ENCODE measurements around the gene KRT13. TPM values are rescaled to one million over a fixed set of nuclear protein-coding genes. Genes with fewer than 3 reads are reported as not detected.

KRT13 gene
- total RNA-seq, 4 donors from 2014 or later: 20.7 to 1,501 (median 80.1) TPM

DNA sequence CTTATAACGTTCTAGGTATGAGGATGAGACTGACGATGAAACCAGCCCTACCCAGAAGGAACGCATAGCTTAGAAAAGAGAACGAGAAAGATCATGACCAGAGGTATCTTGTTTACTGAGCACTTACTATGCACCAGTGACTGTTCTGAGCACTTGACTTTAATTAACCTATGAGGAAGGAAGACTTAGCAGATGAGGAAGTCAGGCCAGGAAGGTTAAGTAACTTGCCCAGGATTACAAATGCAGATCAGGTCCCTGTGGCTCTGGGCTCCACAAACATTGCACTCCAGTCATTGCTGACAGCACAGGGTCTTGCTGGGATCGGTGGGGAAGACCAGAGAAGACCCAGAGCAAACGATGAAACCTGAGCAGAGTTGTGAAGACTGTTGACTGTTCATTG, 7.1 kb downstream of the KRT13 start:
- 56 to 74% methylated on average over 5 of the region's 6 CpGs for WGBS, 2 donors (ENCODE audit: low coverage in 1 of 2)
- Histone ChIP-seq H3K4me3 (no peak overlapping the region), H3K36me3 (no peaks in the 10 kb centered on the region), H3K4me1 (no peaks in the 10 kb centered on the region), H3K27me3 (peaks cover 6% of the 10 kb centered on the region), H3K9me3 (no peaks in the 10 kb centered on the region), H3K27ac (no peak overlapping the region)
- TF ChIP-seq, protein P1, sequence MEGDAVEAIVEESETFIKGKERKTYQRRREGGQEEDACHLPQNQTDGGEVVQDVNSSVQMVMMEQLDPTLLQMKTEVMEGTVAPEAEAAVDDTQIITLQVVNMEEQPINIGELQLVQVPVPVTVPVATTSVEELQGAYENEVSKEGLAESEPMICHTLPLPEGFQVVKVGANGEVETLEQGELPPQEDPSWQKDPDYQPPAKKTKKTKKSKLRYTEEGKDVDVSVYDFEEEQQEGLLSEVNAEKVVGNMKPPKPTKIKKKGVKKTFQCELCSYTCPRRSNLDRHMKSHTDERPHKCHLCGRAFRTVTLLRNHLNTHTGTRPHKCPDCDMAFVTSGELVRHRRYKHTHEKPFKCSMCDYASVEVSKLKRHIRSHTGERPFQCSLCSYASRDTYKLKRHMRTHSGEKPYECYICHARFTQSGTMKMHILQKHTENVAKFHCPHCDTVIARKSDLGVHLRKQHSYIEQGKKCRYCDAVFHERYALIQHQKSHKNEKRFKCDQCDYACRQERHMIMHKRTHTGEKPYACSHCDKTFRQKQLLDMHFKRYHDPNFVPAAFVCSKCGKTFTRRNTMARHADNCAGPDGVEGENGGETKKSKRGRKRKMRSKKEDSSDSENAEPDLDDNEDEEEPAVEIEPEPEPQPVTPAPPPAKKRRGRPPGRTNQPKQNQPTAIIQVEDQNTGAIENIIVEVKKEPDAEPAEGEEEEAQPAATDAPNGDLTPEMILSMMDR (IDR thresholded peaks at IDR 0.05): no peak
- TF ChIP-seq EP300 (IDR thresholded peaks at IDR 0.05) (no peak), POLR2AphosphoS5 (IDR thresholded peaks at IDR 0.05) (no peak), POLR2A (IDR thresholded peaks at IDR 0.05) (no peak)
- ATAC-seq: no peak

DNA sequence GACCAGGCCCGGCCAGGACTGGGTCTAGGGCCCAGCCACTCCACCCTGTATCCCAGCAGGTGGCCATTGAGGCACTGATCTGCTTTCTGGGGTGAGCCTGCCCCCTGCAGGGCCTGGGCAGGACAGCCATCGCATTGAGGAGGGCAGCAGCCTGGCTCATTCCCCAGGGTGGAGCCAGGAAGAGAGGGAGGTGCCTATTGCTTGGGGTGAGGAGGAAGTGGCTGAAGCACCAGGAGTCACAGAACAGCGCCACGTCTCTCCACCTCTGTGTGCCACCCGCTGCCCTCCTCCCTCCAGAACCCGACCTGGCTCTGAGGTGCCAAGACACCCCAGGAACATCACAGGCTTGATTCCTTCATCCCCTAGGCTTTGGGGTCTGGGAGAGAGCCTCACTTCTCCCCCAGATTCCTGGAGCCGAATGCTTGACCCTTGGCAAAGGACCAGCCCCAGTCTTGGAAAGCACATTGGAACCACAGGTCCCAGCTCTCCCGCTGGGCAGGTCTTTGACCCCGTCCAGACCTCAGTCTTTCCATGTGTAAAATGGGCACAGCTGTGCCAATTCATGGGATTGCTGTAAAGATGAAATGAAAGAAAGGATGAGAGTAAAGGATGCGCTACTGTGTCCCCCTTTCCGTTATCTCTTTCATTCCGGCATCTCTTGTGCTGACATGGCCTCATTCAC, 8.5 kb downstream of the KRT13 start:
- no peak for TF ChIP-seq POLR2AphosphoS5 (IDR thresholded peaks at IDR 0.05)
- TF ChIP-seq EP300 (IDR thresholded peaks at IDR 0.05): no peak
- TF ChIP-seq, protein P1 (IDR thresholded peaks at IDR 0.05): peak in 3 of 4 experiments; percentile 33 to 64 (median 54)
- WGBS, 2 donors (ENCODE audit: low coverage in 1 of 2): 60 to 100% methylated on average over 3 to 7 of the region's 12 CpGs
- H3K9me3 ChIP-seq: no peaks in the 10 kb centered on the region
- H3K4me3 ChIP-seq: no peak overlapping the region
- no peak overlapping the region for H3K27ac ChIP-seq
- H3K4me1 ChIP-seq: peaks cover 0 to 10% (median 5%) of the 10 kb centered on the region in 3 donors
- peaks cover 6% of the 10 kb centered on the region for H3K27me3 ChIP-seq
- H3K36me3 ChIP-seq: no peaks in the 10 kb centered on the region
- peak; percentile 54 for ATAC-seq

DNA sequence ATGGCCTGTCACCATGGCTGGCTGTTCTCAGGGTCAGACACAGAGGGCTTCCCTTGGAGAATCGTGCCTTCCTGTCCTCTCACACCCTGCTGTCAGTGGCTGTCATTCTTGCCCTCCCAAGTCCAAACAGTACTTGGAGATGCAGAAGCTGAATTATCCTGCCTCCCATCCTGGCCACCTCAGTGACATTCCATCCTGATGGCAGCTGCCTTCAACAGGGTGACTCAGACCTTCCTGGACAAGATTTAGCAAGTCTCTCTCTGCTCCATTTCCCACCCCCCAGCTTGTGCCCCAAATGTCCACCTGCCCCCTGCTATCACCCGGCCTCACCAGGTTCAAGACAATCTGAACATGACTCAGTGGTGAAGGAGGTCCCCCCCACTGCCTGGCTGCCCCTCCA, 10.9 kb downstream of the KRT13 start:
- peaks cover 6% of the 10 kb centered on the region for H3K27me3 ChIP-seq
- WGBS, 2 donors (ENCODE audit: low coverage in 1 of 2): no CpG with 5 or more reads among the region's 2 CpGs
- no peaks in the 10 kb centered on the region for H3K36me3 ChIP-seq
- H3K9me3 ChIP-seq: no peaks in the 10 kb centered on the region
- no peak overlapping the region for H3K27ac ChIP-seq
- peaks cover 0 to 11% (median 5%) of the 10 kb centered on the region in 3 donors for H3K4me1 ChIP-seq
- no peak for ATAC-seq
- no peak overlapping the region for H3K4me3 ChIP-seq
- TF ChIP-seq POLR2A (IDR thresholded peaks at IDR 0.05) (no peak), POLR2AphosphoS5 (IDR thresholded peaks at IDR 0.05) (no peak), EP300 (IDR thresholded peaks at IDR 0.05) (no peak)
- TF ChIP-seq, protein P1 (IDR thresholded peaks at IDR 0.05): no peak

DNA sequence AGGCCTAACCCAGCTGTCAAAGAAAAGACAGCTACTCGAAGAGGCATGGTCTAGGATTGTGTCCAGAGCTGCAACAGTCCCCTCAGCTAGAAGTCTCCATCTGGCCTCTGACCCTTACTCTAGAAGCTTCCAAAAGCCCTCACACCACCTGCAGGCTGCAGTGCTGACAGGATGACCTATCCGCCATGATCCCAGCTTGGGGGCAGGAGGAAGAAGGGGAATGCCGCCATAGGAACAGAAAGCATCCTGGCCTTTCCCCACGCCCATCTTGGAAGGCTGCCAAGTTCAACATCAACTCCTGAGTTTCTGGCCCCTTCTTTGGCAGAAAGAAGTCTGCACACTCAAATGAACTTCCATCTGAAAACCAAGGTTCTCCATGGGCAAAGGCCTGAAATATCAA, 12.6 kb downstream of the KRT13 start:
- TF ChIP-seq EP300 (IDR thresholded peaks at IDR 0.05) (no peak), POLR2A (IDR thresholded peaks at IDR 0.05) (no peak), POLR2AphosphoS5 (IDR thresholded peaks at IDR 0.05) (no peak)
- TF ChIP-seq, protein P1 (IDR thresholded peaks at IDR 0.05): no peak
- 25 to 45% methylated on average over 1 to 3 of the region's 4 CpGs for WGBS, 2 donors (ENCODE audit: low coverage in 1 of 2)
- Histone ChIP-seq H3K27me3 (peaks cover 3% of the 10 kb centered on the region), H3K4me1 (peaks cover 0 to 11% (median 5%) of the 10 kb centered on the region in 3 donors), H3K9me3 (no peaks in the 10 kb centered on the region), H3K36me3 (no peaks in the 10 kb centered on the region), H3K27ac (no peak overlapping the region), H3K4me3 (no peak overlapping the region)
- ATAC-seq: peak; percentile 7

DNA sequence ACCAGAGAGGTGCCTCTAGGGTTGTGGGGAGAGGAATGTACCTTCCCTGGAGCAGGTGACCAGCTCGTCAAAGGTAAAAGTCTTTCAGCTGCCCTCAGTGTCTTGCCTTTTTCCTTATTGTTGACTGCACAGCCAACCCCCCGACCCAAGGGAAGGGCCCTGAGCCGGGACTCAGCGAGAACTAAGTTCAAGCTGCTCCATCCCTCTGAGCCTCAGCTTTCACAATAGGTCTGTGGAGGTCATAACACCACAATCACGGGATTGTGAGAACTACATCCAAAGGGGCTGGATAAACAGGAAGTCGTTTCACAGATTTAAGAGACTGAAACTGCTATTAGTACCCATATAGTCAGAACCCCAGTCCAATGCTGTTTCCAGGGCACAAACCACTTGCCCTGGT, 13.1 kb downstream of the KRT13 start:
- WGBS, 2 donors (ENCODE audit: low coverage in 1 of 2): no CpG with 5 or more reads among the region's 6 CpGs
- peak; percentile 32 for ATAC-seq
- Histone ChIP-seq H3K27ac (no peak overlapping the region), H3K36me3 (no peaks in the 10 kb centered on the region), H3K27me3 (no peaks in the 10 kb centered on the region), H3K9me3 (no peaks in the 10 kb centered on the region), H3K4me3 (no peak overlapping the region), H3K4me1 (peaks cover 0 to 11% (median 5%) of the 10 kb centered on the region in 3 donors)
- TF ChIP-seq EP300 (IDR thresholded peaks at IDR 0.05) (no peak), POLR2AphosphoS5 (IDR thresholded peaks at IDR 0.05) (no peak), POLR2A (IDR thresholded peaks at IDR 0.05) (no peak)
- TF ChIP-seq, protein P1 (IDR thresholded peaks at IDR 0.05): no peak

All from gastroesophageal sphincter (tissue), 4 donors.